Left renal pelvis (tissue), 4 donors: ENCODE results near the gene AFF1. TPM values are rescaled to one million over a fixed set of nuclear protein-coding genes. Genes with fewer than 3 reads are reported as not detected.
"Not testable (repeated sequence)": the region's sequence is repeated elsewhere in the genome, so short reads cannot be mapped to it uniquely, and the experiment has no call there.

Experiments
- DNase-seq, 4 donors: peaks; one replicate each; pipeline ENCODE4 v3.0.0-alpha.2; 2013; ENCODE audit warnings: low read depth in 4 of 4, low spot score in 3 of 4
- polyA plus RNA-seq, 4 donors: library from polyadenylated mRNA; unstranded; fragments of 120-200 nt; gene quantifications; one replicate each; pipeline ENCODE4 v1.2.1, GENCODE V29; 2013; ENCODE audit not compliant: insufficient read length in 4 of 4

The AFF1 gene
- polyA plus RNA-seq, 4 donors = 29.2 to 56.1 (median 50.1) TPM

GRCh38 chr4:87030755-87031441, 96.1 kb downstream of the AFF1 start:
- no peak for DNase-seq

- no peak for DNase-seq
Measured at GRCh38 chr4:87031920-87032319, 97.1 kb downstream of the AFF1 start.

- no peak for DNase-seq
Measured at GRCh38 chr4:87032884-87033533, 98.2 kb downstream of the AFF1 start.

GRCh38 chr4:87033902-87034301, 99.1 kb downstream of the AFF1 start:
- DNase-seq = no peak

- DNase-seq = no peak
Measured at GRCh38 chr4:87034527-87034926, 99.7 kb downstream of the AFF1 start.

GRCh38 chr4:87035881-87036509, 101.2 kb downstream of the AFF1 start:
- no peak for DNase-seq

GRCh38 chr4:87036713-87037112, 101.9 kb downstream of the AFF1 start:
- DNase-seq = no peak

- not testable (repeated sequence) for DNase-seq
Measured at GRCh38 chr4:87037171-87037570, 102.4 kb downstream of the AFF1 start.

- DNase-seq = no peak
Measured at GRCh38 chr4:87037671-87038334, 103.0 kb downstream of the AFF1 start.

GRCh38 chr4:87038837-87039615, 104.2 kb downstream of the AFF1 start:
- DNase-seq = peak in 2 of 4 donors; percentile 68 to 78

- DNase-seq = no peak
Measured at GRCh38 chr4:87041141-87041540, 106.3 kb downstream of the AFF1 start.

- DNase-seq = no peak
Measured at GRCh38 chr4:87042221-87042620, 107.4 kb downstream of the AFF1 start.

GRCh38 chr4:87042986-87043820, 108.4 kb downstream of the AFF1 start:
- DNase-seq = no peak

- no peak for DNase-seq
Measured at GRCh38 chr4:87044511-87045233, 109.9 kb downstream of the AFF1 start.

- DNase-seq = no peak
Measured at GRCh38 chr4:87045234-87045558, 110.4 kb downstream of the AFF1 start.

- DNase-seq = no peak
Measured at GRCh38 chr4:87045659-87046058, 110.8 kb downstream of the AFF1 start.

GRCh38 chr4:87046121-87046551, 111.3 kb downstream of the AFF1 start:
- DNase-seq = no peak

GRCh38 chr4:87047281-87047798, 112.5 kb downstream of the AFF1 start:
- DNase-seq = no peak

- DNase-seq = no peak
Measured at GRCh38 chr4:87049508-87049907, 114.7 kb downstream of the AFF1 start.
